Stimulated activated CD8-positive, alpha-beta memory T cell treated with anti-CD3 and anti-CD28 coated beads, Interleukin-2, amount 100 ng/mL, for 48 hours (primary cell): ENCODE measurements around the gene ATP13A4.

Experiments
- DNase-seq, 2 donors: peaks; one replicate each; pipeline ENCODE4 v3.0.0-alpha.2; 2020; ENCODE audit warnings: low read depth in 2 of 2

ATP13A4 gene

GRCh38 chr3:193496658-193497057, 58.0 kb downstream of the ATP13A4 start:
- DNase-seq = no peak

GRCh38 chr3:193491026-193491425, 63.7 kb downstream of the ATP13A4 start:
- DNase-seq = no peak

- DNase-seq = no peak
Measured at GRCh38 chr3:193490580-193490979, 64.1 kb downstream of the ATP13A4 start.

- no peak for DNase-seq
Measured at GRCh38 chr3:193489949-193490348, 64.7 kb downstream of the ATP13A4 start.

GRCh38 chr3:193488741-193489140, 66.0 kb downstream of the ATP13A4 start:
- DNase-seq = no peak

GRCh38 chr3:193483988-193484539, 70.6 kb downstream of the ATP13A4 start:
- DNase-seq = no peak

GRCh38 chr3:193481436-193481835, 73.3 kb downstream of the ATP13A4 start:
- no peak for DNase-seq

- no peak for DNase-seq
Measured at GRCh38 chr3:193474446-193474845, 80.2 kb downstream of the ATP13A4 start.

- DNase-seq = no peak
Measured at GRCh38 chr3:193470710-193471109, 84.0 kb downstream of the ATP13A4 start.

- DNase-seq = no peak
Measured at GRCh38 chr3:193465992-193466608, 88.6 kb downstream of the ATP13A4 start.

GRCh38 chr3:193464889-193465288, 89.8 kb downstream of the ATP13A4 start:
- DNase-seq = no peak

GRCh38 chr3:193457526-193457925, 97.2 kb downstream of the ATP13A4 start:
- DNase-seq = no peak

GRCh38 chr3:193452338-193452737, 102.4 kb downstream of the ATP13A4 start:
- no peak for DNase-seq

- no peak for DNase-seq
Measured at GRCh38 chr3:193451902-193452301, 102.8 kb downstream of the ATP13A4 start.

GRCh38 chr3:193446965-193447602, 107.6 kb downstream of the ATP13A4 start:
- DNase-seq = no peak

GRCh38 chr3:193439423-193439822, 115.3 kb downstream of the ATP13A4 start:
- no peak for DNase-seq

- DNase-seq = no peak
Measured at GRCh38 chr3:193418576-193419373, 135.9 kb downstream of the ATP13A4 start.

- DNase-seq = no peak
Measured at GRCh38 chr3:193416629-193417028, 138.1 kb downstream of the ATP13A4 start.

- DNase-seq = no peak
Measured at GRCh38 chr3:193407688-193408087, 147.0 kb downstream of the ATP13A4 start.

- no peak for DNase-seq
Measured at GRCh38 chr3:193407112-193407511, 147.6 kb downstream of the ATP13A4 start.

- DNase-seq = no peak
Measured at GRCh38 chr3:193403307-193403706, 151.4 kb downstream of the ATP13A4 start.

- DNase-seq = no peak
Measured at GRCh38 chr3:193400304-193400703, 154.4 kb downstream of the ATP13A4 start.
